Fibroblast of villous mesenchyme (primary cell): ENCODE data around the gene IGSF9B. TPM values are rescaled to one million over a fixed set of nuclear protein-coding genes. Genes with fewer than 3 reads are reported as not detected.

Experiments
- DNase-seq: peaks from one replicate; pipeline ENCODE4 v3.0.0-alpha.2; 2010; ENCODE audit warnings: low read depth
- H3K4me3 ChIP-seq: 2 replicates; pipeline ENCODE4 v1.5.1; 2011; ENCODE audit warnings: low read depth, mild to moderate bottlenecking, low read length
- total RNA-seq: library from RNA; depleted of rRNA; stranded (reverse); fragments of >200 nt; gene quantifications from 2 replicates; pipeline ENCODE4 v1.2.3, GENCODE V29; 2012
- TF ChIP-seq, protein P1 (sequence below): IDR thresholded peaks from 2 replicates; pipeline ENCODE4 v1.5.1; 2012; ENCODE audit warnings: low read depth, mild to moderate bottlenecking, low read length; ENCODE audit not compliant: insufficient read depth

The IGSF9B gene
- total RNA-seq, 1 donor = under 0.01 TPM

DNA sequence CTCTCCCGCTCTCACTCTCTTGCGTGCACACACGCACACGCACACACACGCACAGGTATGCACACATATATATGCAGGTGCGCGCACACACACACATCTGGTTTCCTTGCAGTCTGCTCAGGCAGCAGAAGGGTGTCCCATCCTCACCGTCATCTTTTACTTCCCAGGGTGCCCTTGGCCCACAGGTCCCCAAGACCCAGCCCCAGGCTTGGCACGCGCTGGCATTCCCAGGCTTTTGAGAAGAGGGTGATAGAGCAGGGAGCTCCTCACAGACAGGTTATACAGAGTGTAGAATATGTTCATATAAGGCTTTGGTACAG lies 59.5 kb downstream of the IGSF9B start:
- TF ChIP-seq, protein P1, sequence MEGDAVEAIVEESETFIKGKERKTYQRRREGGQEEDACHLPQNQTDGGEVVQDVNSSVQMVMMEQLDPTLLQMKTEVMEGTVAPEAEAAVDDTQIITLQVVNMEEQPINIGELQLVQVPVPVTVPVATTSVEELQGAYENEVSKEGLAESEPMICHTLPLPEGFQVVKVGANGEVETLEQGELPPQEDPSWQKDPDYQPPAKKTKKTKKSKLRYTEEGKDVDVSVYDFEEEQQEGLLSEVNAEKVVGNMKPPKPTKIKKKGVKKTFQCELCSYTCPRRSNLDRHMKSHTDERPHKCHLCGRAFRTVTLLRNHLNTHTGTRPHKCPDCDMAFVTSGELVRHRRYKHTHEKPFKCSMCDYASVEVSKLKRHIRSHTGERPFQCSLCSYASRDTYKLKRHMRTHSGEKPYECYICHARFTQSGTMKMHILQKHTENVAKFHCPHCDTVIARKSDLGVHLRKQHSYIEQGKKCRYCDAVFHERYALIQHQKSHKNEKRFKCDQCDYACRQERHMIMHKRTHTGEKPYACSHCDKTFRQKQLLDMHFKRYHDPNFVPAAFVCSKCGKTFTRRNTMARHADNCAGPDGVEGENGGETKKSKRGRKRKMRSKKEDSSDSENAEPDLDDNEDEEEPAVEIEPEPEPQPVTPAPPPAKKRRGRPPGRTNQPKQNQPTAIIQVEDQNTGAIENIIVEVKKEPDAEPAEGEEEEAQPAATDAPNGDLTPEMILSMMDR = no peak
- H3K4me3 ChIP-seq = no peak overlapping the region
- no peak for DNase-seq

DNA sequence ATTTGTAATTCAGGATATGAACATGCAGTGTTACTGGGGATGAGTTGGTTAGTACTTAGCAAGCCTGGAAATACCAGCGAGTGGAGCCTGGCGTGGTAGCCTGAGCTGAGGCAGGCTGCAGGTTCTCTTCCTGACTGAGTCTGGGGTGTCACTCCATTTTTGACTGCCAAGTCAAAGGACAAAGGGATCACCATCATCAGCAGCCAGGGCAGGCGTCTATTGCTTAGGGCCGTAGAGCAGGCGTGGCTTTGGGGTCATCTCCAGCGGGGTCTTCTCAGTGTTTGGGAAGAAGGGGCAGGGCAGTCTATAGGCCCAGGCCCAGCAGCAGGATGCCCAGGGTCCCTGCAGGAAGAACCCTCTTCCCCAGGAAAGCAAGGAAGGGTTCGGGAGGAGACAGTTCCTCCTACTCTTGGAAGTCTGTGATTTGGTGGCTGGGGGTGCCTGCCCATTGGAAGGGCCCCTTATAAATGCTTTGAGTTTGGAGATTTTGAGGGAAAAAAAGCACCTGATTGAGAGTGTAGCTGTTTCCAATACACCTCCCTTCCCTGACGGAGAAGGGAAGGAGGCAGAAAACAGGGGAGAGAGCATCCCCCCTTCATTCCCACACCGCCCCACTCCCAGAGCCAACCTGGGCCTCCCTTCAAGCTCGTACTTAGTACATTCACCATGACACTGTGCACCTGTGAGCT lies 60.0 kb downstream of the IGSF9B start:
- TF ChIP-seq, protein P1 = no peak
- no peak for DNase-seq
- no peak overlapping the region for H3K4me3 ChIP-seq

DNA sequence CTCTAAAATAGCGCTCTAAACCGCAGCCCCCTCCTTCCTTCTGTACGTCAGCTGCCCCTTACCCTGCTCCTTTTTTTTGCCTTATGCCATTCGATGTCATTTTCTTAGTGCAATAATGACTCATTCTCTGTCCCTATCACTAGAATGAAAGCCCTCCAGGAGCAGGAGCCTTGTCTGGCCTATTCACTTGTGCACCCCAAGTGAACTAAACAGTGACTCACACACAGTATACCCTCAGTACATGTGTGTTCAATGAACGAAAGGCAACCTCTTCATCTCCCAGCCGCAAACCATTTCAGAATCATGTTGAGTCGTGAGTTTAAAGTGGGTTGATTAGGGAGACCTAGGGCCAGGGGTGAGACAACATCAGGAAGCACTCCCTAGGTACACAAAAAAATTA lies 60.7 kb downstream of the IGSF9B start:
- TF ChIP-seq, protein P1 = no peak
- no peak for DNase-seq
- H3K4me3 ChIP-seq = no peak overlapping the region

DNA sequence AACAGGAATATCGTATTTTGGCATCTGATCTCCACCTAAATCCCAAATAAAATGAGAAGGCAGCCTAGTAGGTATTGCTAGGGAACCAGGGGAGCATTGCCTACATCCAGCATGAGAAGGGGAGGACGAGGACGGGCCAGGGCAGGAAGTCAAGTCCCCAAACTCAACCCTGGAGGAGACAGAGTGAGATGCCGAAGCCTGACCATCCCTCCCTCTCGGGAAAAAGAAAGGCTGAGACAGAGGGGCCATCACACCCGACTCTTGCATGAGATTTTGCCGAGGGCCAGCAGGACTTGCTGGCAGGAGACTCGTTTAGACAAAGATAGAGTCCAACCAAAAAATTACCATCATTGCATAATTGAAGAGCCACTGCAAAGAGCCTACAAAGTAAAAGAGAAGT lies 61.2 kb downstream of the IGSF9B start:
- no peak overlapping the region for H3K4me3 ChIP-seq
- TF ChIP-seq, protein P1 = no peak
- no peak for DNase-seq

DNA sequence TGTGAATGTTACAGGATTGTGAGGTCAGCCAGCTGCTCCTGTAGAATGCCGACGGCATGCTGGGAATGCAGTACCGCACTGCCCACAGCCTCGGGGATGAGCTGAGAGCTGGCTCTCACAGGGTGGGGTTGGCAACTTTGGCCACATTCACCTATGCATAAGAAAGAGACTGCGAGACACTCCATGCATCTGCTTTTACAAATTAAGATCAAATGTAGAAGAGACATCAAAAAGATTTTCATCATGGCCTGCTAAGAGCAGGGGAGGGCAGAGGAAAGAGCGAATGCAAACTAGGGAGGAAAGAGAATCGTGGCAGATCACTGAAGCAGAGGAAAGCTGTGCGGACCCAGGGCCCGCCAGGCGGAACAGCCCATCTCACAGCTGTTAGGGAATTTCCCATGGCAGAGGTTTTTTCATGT lies 61.7 kb downstream of the IGSF9B start:
- no peak overlapping the region for H3K4me3 ChIP-seq
- TF ChIP-seq, protein P1 = no peak
- DNase-seq = no peak

DNA sequence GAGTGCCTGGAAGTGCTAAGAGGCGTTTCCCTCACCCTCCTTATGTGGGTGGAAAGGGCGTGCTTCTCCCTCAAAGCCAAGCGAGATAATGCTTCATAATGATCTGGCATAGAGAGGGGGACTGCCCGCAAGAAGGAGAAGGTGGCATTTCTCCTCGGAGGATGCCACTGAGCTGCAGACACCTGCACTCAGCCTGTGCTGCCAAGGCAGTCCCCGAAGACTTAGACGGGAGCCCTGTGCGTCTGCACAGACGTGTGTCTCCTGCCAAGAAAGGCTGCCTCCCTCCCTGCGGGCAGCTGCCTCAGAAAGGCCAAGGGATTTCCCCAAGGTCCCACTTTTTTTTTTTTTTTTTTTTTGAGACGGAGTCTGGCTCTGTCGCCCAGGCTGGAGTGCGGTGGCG lies 63.4 kb downstream of the IGSF9B start:
- TF ChIP-seq, protein P1 = no peak
- no peak overlapping the region for H3K4me3 ChIP-seq
- no peak for DNase-seq
